HL-60 (cell line): ENCODE data around the gene MRPL4.
"Not testable (repeated sequence)": the region's sequence is repeated elsewhere in the genome, so short reads cannot be mapped to it uniquely, and the experiment has no call there.

ENCODE experiments used
- DNase-seq, 2 experiments: peaks; one replicate each; pipeline ENCODE4 v3.0.0-alpha.2; 2010 to 2020; ENCODE audit warnings: low read depth in 1 of 2, low spot score in 1 of 2
- H3K27ac ChIP-seq: fragments of 250-450 bp; sonication (Bioruptor Pico); replicated peaks from 2 replicates; pipeline ENCODE4 v1.5.1; 2020; ENCODE audit warnings: mild to moderate bottlenecking, moderate library complexity
- H3K27me3 ChIP-seq: fragments of 250-450 bp; sonication (Bioruptor Pico); 2 replicates; pipeline ENCODE4 v1.5.1; 2021; ENCODE audit warnings: mild to moderate bottlenecking, moderate library complexity; ENCODE audit not compliant: insufficient read depth, poor library complexity, severe bottlenecking
- H3K4me3 ChIP-seq: replicated peaks from 2 replicates; pipeline ENCODE4 v1.5.1; 2011; ENCODE audit warnings: mild to moderate bottlenecking, control low read depth, low read length; ENCODE audit not compliant: insufficient read depth
- CTCF ChIP-seq: IDR thresholded peaks from one replicate; pipeline ENCODE4 v1.5.1; 2011; ENCODE audit warnings: low read length, control low read depth, inconsistent platforms; ENCODE audit not compliant: insufficient read depth
- GABPA ChIP-seq: IDR thresholded peaks from 2 replicates; pipeline ENCODE4 v1.6.1; 2012; ENCODE audit warnings: low read depth
- POLR2AphosphoS5 ChIP-seq: IDR thresholded peaks from 2 replicates; pipeline ENCODE4 v1.6.1; 2012; ENCODE audit warnings: low read depth
- REST ChIP-seq: IDR thresholded peaks from 2 replicates; pipeline ENCODE4 v1.6.1; 2012; ENCODE audit warnings: low read depth; ENCODE audit not compliant: insufficient replicate concordance
- SPI1 ChIP-seq: IDR thresholded peaks from 2 replicates; pipeline ENCODE4 v1.6.1; 2012; ENCODE audit warnings: low read depth, mild to moderate bottlenecking, borderline replicate concordance

The MRPL4 gene

GRCh38 chr19:10237702-10238101 is 14.3 kb upstream of the MRPL4 start:
- H3K4me3 ChIP-seq = no peak overlapping the region
- no peak overlapping the region for H3K27ac ChIP-seq
- no peak for TF ChIP-seq SPI1
- no peak for TF ChIP-seq GABPA
- TF ChIP-seq POLR2AphosphoS5 = no peak
- TF ChIP-seq CTCF = no peak
- no peak for TF ChIP-seq REST
- no peaks in the 10 kb centered on the region for H3K27me3 ChIP-seq
- no peak for DNase-seq

GRCh38 chr19:10238172-10238783 is 13.7 kb upstream of the MRPL4 start:
- H3K27ac ChIP-seq = no peak overlapping the region
- DNase-seq = peak in 1 of 2 experiments; percentile 30

GRCh38 chr19:10241826-10242449 is 10.1 kb upstream of the MRPL4 start:
- H3K27me3 ChIP-seq, H3K4me3 ChIP-seq, H3K27ac ChIP-seq, DNase-seq: not testable (repeated sequence)

More at GRCh38 chr19:10238172-10238783, 13.7 kb upstream of the MRPL4 start:
- no peak overlapping the region for H3K4me3 ChIP-seq
- TF ChIP-seq SPI1 (no peak), POLR2AphosphoS5 (no peak), CTCF (no peak), GABPA (no peak), REST (no peak)
- H3K27me3 ChIP-seq = no peaks in the 10 kb centered on the region

DNA sequence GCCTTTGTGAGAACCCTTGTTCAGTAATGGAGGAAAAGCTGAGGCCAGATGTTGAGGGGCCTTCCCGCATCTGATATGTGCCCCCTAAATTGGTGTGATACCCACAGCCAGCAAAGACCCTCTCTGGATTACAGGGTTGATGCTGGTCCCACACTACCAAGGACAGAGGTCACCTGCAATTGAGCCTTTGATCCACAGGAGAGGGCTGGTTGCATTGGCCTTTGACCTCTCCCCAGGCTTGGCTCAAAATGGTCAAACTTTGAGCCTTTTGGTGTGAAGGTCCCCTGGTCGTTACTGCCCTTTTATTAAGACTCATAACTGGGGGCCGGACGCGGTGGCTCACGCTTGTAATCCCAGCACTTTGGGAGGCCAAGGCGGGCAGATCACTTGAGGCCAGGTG is 8.4 kb upstream of the MRPL4 start:
- Histone ChIP-seq H3K4me3 (no peak overlapping the region), H3K27ac (no peak overlapping the region), H3K27me3 (no peaks in the 10 kb centered on the region)
- no peak for DNase-seq
- TF ChIP-seq REST = no peak
- TF ChIP-seq CTCF = no peak
- no peak for TF ChIP-seq GABPA
- TF ChIP-seq POLR2AphosphoS5 = no peak
- no peak for TF ChIP-seq SPI1
